H9 (cell line): ENCODE results near the gene CTNNBL1. TPM values are rescaled to one million over a fixed set of nuclear protein-coding genes. Genes with fewer than 3 reads are reported as not detected.

Experiments
- DNase-seq: peaks from one replicate; pipeline ENCODE4 v3.0.0-alpha.2; 2017
- H2AFZ ChIP-seq: one replicate; pipeline ENCODE4 v1.6.1; 2013; ENCODE audit warnings: mild to moderate bottlenecking, low read length, control low read depth, moderate library complexity
- H2AK5ac ChIP-seq: 2 replicates; pipeline ENCODE4 v1.6.1; 2013; ENCODE audit warnings: low read length, control low read depth, mixed read lengths; ENCODE audit not compliant: insufficient read length
- H2BK120ac ChIP-seq: one replicate; pipeline ENCODE4 v1.6.1; 2013; ENCODE audit warnings: low read depth, mild to moderate bottlenecking, low read length, control low read depth, inconsistent platforms; ENCODE audit not compliant: poor library complexity, severe bottlenecking
- H2BK12ac ChIP-seq: 2 replicates; pipeline ENCODE4 v1.6.1; 2013; ENCODE audit warnings: low read length, control low read depth, mixed read lengths, low read depth; ENCODE audit not compliant: insufficient read length
- H2BK15ac ChIP-seq: 2 replicates; pipeline ENCODE4 v1.6.1; 2013; ENCODE audit warnings: low read depth, low read length, control low read depth
- H2BK20ac ChIP-seq: one replicate; pipeline ENCODE4 v1.6.1; 2013; ENCODE audit warnings: low read depth, mild to moderate bottlenecking, low read length, control low read depth, inconsistent platforms; ENCODE audit not compliant: poor library complexity, severe bottlenecking
- H2BK5ac ChIP-seq: 2 replicates; pipeline ENCODE4 v1.6.1; 2013; ENCODE audit warnings: low read length, control low read depth, mixed read lengths; ENCODE audit not compliant: insufficient read length
- H3K14ac ChIP-seq: 2 replicates; pipeline ENCODE4 v1.6.1; 2013; ENCODE audit warnings: low read length, control low read depth; ENCODE audit not compliant: insufficient read depth
- H3K18ac ChIP-seq: 2 replicates; pipeline ENCODE4 v1.6.1; 2013; ENCODE audit warnings: low read depth, mild to moderate bottlenecking, mixed read lengths, low read length, control low read depth; ENCODE audit not compliant: insufficient read length
- H3K23ac ChIP-seq: 2 replicates; pipeline ENCODE4 v1.6.1; 2013; ENCODE audit warnings: low read length, control low read depth, mixed read lengths, low read depth; ENCODE audit not compliant: insufficient read length
- H3K23me2 ChIP-seq: 2 replicates; pipeline ENCODE4 v1.6.1; 2013; ENCODE audit warnings: low read depth, mild to moderate bottlenecking, mixed read lengths, low read length, control low read depth; ENCODE audit not compliant: insufficient read length, poor library complexity, severe bottlenecking
- H3K27ac ChIP-seq: 2 replicates; pipeline ENCODE4 v1.5.1; 2013; ENCODE audit warnings: low read length, control low read depth, mixed read lengths, low read depth; ENCODE audit not compliant: insufficient read length
- H3K27me3 ChIP-seq: 2 replicates; pipeline ENCODE4 v1.6.1; 2013; ENCODE audit warnings: low read length, control low read depth, inconsistent platforms; ENCODE audit not compliant: insufficient read depth
- H3K4ac ChIP-seq: 2 replicates; pipeline ENCODE4 v1.6.1; 2013; ENCODE audit warnings: low read depth, mild to moderate bottlenecking, control low read depth, inconsistent platforms, low read length, moderate library complexity
- H3K4me1 ChIP-seq: 2 replicates; pipeline ENCODE4 v1.6.1; 2013; ENCODE audit warnings: low read length, control low read depth, inconsistent platforms; ENCODE audit not compliant: insufficient read depth
- H3K4me2 ChIP-seq: 2 replicates; pipeline ENCODE4 v1.6.1; 2013; ENCODE audit warnings: low read length, control low read depth, mixed read lengths; ENCODE audit not compliant: insufficient read length, insufficient read depth
- H3K56ac ChIP-seq: 2 replicates; pipeline ENCODE4 v1.6.1; 2013; ENCODE audit warnings: low read depth, mild to moderate bottlenecking, mixed read lengths, low read length, control low read depth; ENCODE audit not compliant: insufficient read length
- H3K79me1 ChIP-seq: 2 replicates; pipeline ENCODE4 v1.6.1; 2013; ENCODE audit warnings: low read depth, mild to moderate bottlenecking, moderate library complexity, low read length, control low read depth, inconsistent platforms; ENCODE audit not compliant: insufficient read depth, poor library complexity, severe bottlenecking
- H3K79me2 ChIP-seq: 2 replicates; pipeline ENCODE4 v1.6.1; 2013; ENCODE audit warnings: low read length, control low read depth, inconsistent platforms; ENCODE audit not compliant: insufficient read depth
- H3K9ac ChIP-seq: 2 replicates; pipeline ENCODE4 v1.6.1; 2013; ENCODE audit warnings: low read length, control low read depth, mixed read lengths; ENCODE audit not compliant: insufficient read length; ENCODE audit errors: extremely low read depth
- H3K9me3 ChIP-seq: one replicate; pipeline ENCODE4 v1.6.1; 2013; ENCODE audit warnings: low read depth, low read length, inconsistent platforms; ENCODE audit not compliant: control insufficient read depth
- H3T11ph ChIP-seq: one replicate; pipeline ENCODE4 v1.6.1; 2013; ENCODE audit warnings: mild to moderate bottlenecking, low read length, control low read depth, inconsistent platforms
- H4K20me1 ChIP-seq: one replicate; pipeline ENCODE4 v1.6.1; 2013; ENCODE audit not compliant: control insufficient read depth, insufficient read length, insufficient read depth
- H4K5ac ChIP-seq: 2 replicates; pipeline ENCODE4 v1.6.1; 2013; ENCODE audit warnings: low read depth, mild to moderate bottlenecking, mixed read lengths, low read length, control low read depth; ENCODE audit not compliant: insufficient read length
- H4K8ac ChIP-seq: replicated peaks from 2 replicates; pipeline ENCODE4 v1.6.1; 2013; ENCODE audit warnings: low read length, control low read depth, mixed read lengths, low read depth; ENCODE audit not compliant: insufficient read length
- H4K91ac ChIP-seq: 2 replicates; pipeline ENCODE4 v1.6.1; 2013; ENCODE audit warnings: low read depth, mild to moderate bottlenecking, moderate library complexity, mixed read lengths, low read length, control low read depth; ENCODE audit not compliant: insufficient read length
- H3K27ac Mint-ChIP-seq, 3 experiments: 2 replicates in 2 of 3; 3 replicates in 1 of 3; pipeline ENCODE4 v1.8.0; 2020 to 2021; ENCODE audit warnings: mixed read lengths in 3 of 3, mild to moderate bottlenecking in 1 of 3, moderate library complexity in 1 of 3
- H3K27me3 Mint-ChIP-seq: 2 replicates; pipeline ENCODE4 v1.8.0; 2021; ENCODE audit warnings: low read depth, mild to moderate bottlenecking, moderate library complexity, mixed read lengths
- H3K36me3 Mint-ChIP-seq, 3 experiments: 2 replicates in 2 of 3; 3 replicates in 1 of 3; pipeline ENCODE4 v1.8.0; 2020 to 2021; ENCODE audit warnings: low read depth in 3 of 3, mixed read lengths in 3 of 3; ENCODE audit not compliant: insufficient read depth in 1 of 3
- H3K4me1 Mint-ChIP-seq, 2 experiments: 2 replicates each; pipeline ENCODE4 v1.8.0; 2020; ENCODE audit warnings: mixed read lengths in 2 of 2
- H3K4me3 Mint-ChIP-seq, 2 experiments: 2 replicates in 1 of 2; 3 replicates in 1 of 2; pipeline ENCODE4 v1.8.0; 2020 to 2021; ENCODE audit warnings: mild to moderate bottlenecking in 2 of 2, mixed read lengths in 2 of 2, moderate library complexity in 1 of 2
- H3K9me3 Mint-ChIP-seq, 2 experiments: 2 replicates in 1 of 2; 3 replicates in 1 of 2; pipeline ENCODE4 v1.8.0; 2020; ENCODE audit warnings: mild to moderate bottlenecking in 2 of 2, mixed read lengths in 2 of 2, moderate library complexity in 1 of 2
- CTCF ChIP-seq: fragments of 200-600 bp; sonication (generic); conservative IDR thresholded peaks from 3 replicates; pipeline ENCODE4 v1.8.0; 2021; ENCODE audit warnings: antibody characterized with exemption, mild to moderate bottlenecking
- WGBS: extraction: QIAGEN DNeasy Blood & Tissue Kit; methylation state at CpG from one replicate; pipeline ENCODE4 v1.1.7; 2013; ENCODE audit warnings: missing lambda C conversion rate, low lambda C conversion rate, mixed read lengths; ENCODE audit not compliant: insufficient read length; ENCODE audit errors: extremely low coverage; 5-methylcytosine and 5-hydroxymethylcytosine counted together
- total RNA-seq: library from RNA; stranded (reverse); gene quantifications from 2 replicates; pipeline ENCODE4 v1.2.1, GENCODE V29; 2021

CTNNBL1 gene
- total RNA-seq, 1 experiment from 2014 or later = 67.2 TPM

- no peak overlapping the region for H3K18ac ChIP-seq
- no peaks in the 10 kb centered on the region for H3K27me3 Mint-ChIP-seq
- no peak overlapping the region for H3K9ac ChIP-seq
- no peaks in the 10 kb centered on the region for H3K23me2 ChIP-seq
- H4K8ac ChIP-seq = no peak overlapping the region
- no peak overlapping the region for H2BK120ac ChIP-seq
- no peak overlapping the region for H3K56ac ChIP-seq
- no peak overlapping the region; a peak in 1 of 7 replicates for H3K27ac Mint-ChIP-seq
- no peaks in the 10 kb centered on the region for H3K79me1 ChIP-seq
- no peak overlapping the region for H3K23ac ChIP-seq
- no peaks in the 10 kb centered on the region for H3K9me3 ChIP-seq
- no peak overlapping the region for H2AFZ ChIP-seq
- peaks cover 8 to 11% of the 10 kb centered on the region in 2 experiments for H3K4me1 Mint-ChIP-seq
- H4K20me1 ChIP-seq = no peaks in the 10 kb centered on the region
- no peak overlapping the region for H4K5ac ChIP-seq
- no peaks in the 10 kb centered on the region for H3K27me3 ChIP-seq
- H3K79me2 ChIP-seq = no peaks in the 10 kb centered on the region
- H3K4ac ChIP-seq = no peak overlapping the region
- no peak overlapping the region for H2BK5ac ChIP-seq
- no peak overlapping the region for H3K4me3 Mint-ChIP-seq
- no peak overlapping the region for H3K14ac ChIP-seq
- no CpG with 5 or more reads among the region's 3 CpGs for WGBS
- no peak for TF ChIP-seq CTCF
- H3K27ac ChIP-seq = no peak overlapping the region
- no peaks in the 10 kb centered on the region for H3K36me3 Mint-ChIP-seq
- H2BK12ac ChIP-seq = no peak overlapping the region
- no peak overlapping the region for H3T11ph ChIP-seq
- no peak overlapping the region for H3K4me2 ChIP-seq
- H2BK15ac ChIP-seq = no peak overlapping the region
- no peak overlapping the region for H2BK20ac ChIP-seq
- DNase-seq = no peak
- H2AK5ac ChIP-seq = no peak overlapping the region
- H3K9me3 Mint-ChIP-seq = no peaks in the 10 kb centered on the region
- H3K4me1 ChIP-seq = no peaks in the 10 kb centered on the region
- H4K91ac ChIP-seq = no peak overlapping the region
Observed at GRCh38 chr20:37829128-37829527, 135.3 kb downstream of the CTNNBL1 start.
